Colonic mucosa (tissue), 4 donors: ENCODE data around the gene B3GALT6. TPM values are rescaled to one million over a fixed set of nuclear protein-coding genes. Genes with fewer than 3 reads are reported as not detected.

Experiments
- DNase-seq: peaks from one replicate; pipeline ENCODE4 v3.0.0-alpha.2; 2020
- H3K27ac ChIP-seq: fragments of 200-600 bp; one replicate; pipeline ENCODE4 v1.8.0; 2021
- H3K27me3 ChIP-seq: fragments of 200-600 bp; one replicate; pipeline ENCODE4 v1.8.0; 2021
- H3K36me3 ChIP-seq: fragments of 200-600 bp; one replicate; pipeline ENCODE4 v1.8.0; 2021
- H3K4me1 ChIP-seq: fragments of 200-600 bp; one replicate; pipeline ENCODE4 v1.8.0; 2021; ENCODE audit warnings: mild to moderate bottlenecking
- H3K4me3 ChIP-seq: fragments of 200-600 bp; one replicate; pipeline ENCODE4 v1.8.0; 2021
- H3K9ac ChIP-seq, 2 donors: one replicate each; pipeline ENCODE4 v1.7.0; 2013; ENCODE audit warnings: control low read depth in 2 of 2, low read depth in 2 of 2, low read length in 2 of 2
- H3K9me3 ChIP-seq: fragments of 200-600 bp; one replicate; pipeline ENCODE4 v1.8.0; 2021
- intact Hi-C: fragments of 100-400 bp; cut with DNase I; formaldehyde crosslinking; loops from one replicate; pipeline ENCODE4 v1.14.1; 2022
- total RNA-seq, 2 donors: library from RNA; stranded (reverse); fragmentation: NEBNext Ultra II Directional in 1 of 2; extraction: Animal tissue kit (Norgen Biotek cat#: 25700) in 1 of 2; gene quantifications; one replicate each; pipeline ENCODE4 v1.2.1, GENCODE V29; 2021
- TF ChIP-seq, protein P1 (sequence below): fragments of 200-600 bp; IDR thresholded peaks from one replicate; pipeline ENCODE4 v1.8.0; 2022; ENCODE audit warnings: antibody characterized with exemption, mild to moderate bottlenecking
- donor health status: healthy.
- donor health status: DM: no; HTN: no; CAD: no.
- donor health status: DM: no; HTN: no; CAD: no.

The B3GALT6 gene
- total RNA-seq, 2 donors from 2014 or later: 8.0 to 12.0 TPM

DNA sequence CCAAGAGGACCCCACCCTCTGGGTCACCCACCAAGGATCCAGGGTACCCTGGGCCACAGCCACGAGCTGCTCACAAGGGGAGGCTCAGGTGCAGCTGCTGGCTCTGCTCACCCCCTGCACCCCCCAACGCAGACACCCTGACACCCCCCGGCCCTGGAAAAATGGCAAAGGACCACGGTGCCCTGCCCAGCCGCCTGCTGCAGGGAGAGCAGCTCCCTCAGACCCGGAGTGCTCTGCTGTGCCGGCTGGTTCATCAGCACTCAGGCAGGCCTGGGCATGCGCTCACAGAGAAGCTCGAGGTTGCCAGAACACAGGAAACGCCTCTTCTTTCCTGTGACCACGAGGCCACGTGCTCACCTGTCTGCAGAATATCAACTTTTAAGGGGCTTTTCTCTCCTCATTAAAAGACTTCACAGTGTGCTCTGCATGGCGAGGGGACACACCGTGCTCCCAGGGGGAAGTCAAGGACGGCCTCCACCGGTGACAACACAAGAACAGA lies 18.8 kb downstream of the B3GALT6 start:
- H3K4me3 ChIP-seq: no peak overlapping the region
- no peaks in the 10 kb centered on the region for H3K36me3 ChIP-seq
- H3K4me1 ChIP-seq: no peaks in the 10 kb centered on the region
- peaks cover 19% of the 10 kb centered on the region for H3K27me3 ChIP-seq
- H3K9me3 ChIP-seq: no peaks in the 10 kb centered on the region
- no peak for DNase-seq
- TF ChIP-seq, protein P1, sequence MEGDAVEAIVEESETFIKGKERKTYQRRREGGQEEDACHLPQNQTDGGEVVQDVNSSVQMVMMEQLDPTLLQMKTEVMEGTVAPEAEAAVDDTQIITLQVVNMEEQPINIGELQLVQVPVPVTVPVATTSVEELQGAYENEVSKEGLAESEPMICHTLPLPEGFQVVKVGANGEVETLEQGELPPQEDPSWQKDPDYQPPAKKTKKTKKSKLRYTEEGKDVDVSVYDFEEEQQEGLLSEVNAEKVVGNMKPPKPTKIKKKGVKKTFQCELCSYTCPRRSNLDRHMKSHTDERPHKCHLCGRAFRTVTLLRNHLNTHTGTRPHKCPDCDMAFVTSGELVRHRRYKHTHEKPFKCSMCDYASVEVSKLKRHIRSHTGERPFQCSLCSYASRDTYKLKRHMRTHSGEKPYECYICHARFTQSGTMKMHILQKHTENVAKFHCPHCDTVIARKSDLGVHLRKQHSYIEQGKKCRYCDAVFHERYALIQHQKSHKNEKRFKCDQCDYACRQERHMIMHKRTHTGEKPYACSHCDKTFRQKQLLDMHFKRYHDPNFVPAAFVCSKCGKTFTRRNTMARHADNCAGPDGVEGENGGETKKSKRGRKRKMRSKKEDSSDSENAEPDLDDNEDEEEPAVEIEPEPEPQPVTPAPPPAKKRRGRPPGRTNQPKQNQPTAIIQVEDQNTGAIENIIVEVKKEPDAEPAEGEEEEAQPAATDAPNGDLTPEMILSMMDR: no peak
- H3K27ac ChIP-seq: no peak overlapping the region
- intact Hi-C loops: loop anchor here (5.0 kb wide), 1 partner anchor 129 kb away; no protein-coding TSS in a partner anchor
- H3K9ac ChIP-seq: no peak overlapping the region

DNA sequence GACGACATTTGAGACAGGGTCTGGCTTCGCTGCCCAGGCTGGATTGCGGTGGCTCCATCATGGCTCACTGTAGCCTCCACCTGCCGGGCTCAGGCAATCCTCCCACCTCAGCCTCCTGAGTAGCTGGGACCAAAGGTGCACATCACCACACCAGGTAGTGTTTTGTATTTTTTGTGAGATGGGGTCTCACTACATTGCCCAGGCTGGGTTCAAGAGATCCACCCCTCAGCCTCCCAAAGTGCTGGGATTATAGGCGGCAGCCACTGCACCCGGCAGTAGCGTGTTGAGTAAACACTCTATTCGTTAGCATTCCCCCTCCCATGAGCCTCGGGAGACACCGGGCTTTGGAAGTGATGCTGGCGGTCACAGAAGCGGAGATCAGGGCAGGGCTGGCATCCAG lies 21.3 kb downstream of the B3GALT6 start:
- Histone ChIP-seq H3K4me1 (no peaks in the 10 kb centered on the region), H3K9ac (no peak overlapping the region), H3K9me3 (no peaks in the 10 kb centered on the region), H3K36me3 (no peaks in the 10 kb centered on the region), H3K27me3 (no peaks in the 10 kb centered on the region), H3K4me3 (no peak overlapping the region), H3K27ac (no peak overlapping the region)
- TF ChIP-seq, protein P1: no peak
- no peak for DNase-seq
- intact Hi-C loops: loop anchor here (5.0 kb wide), 1 partner anchor 131 kb away; no protein-coding TSS in a partner anchor

DNA sequence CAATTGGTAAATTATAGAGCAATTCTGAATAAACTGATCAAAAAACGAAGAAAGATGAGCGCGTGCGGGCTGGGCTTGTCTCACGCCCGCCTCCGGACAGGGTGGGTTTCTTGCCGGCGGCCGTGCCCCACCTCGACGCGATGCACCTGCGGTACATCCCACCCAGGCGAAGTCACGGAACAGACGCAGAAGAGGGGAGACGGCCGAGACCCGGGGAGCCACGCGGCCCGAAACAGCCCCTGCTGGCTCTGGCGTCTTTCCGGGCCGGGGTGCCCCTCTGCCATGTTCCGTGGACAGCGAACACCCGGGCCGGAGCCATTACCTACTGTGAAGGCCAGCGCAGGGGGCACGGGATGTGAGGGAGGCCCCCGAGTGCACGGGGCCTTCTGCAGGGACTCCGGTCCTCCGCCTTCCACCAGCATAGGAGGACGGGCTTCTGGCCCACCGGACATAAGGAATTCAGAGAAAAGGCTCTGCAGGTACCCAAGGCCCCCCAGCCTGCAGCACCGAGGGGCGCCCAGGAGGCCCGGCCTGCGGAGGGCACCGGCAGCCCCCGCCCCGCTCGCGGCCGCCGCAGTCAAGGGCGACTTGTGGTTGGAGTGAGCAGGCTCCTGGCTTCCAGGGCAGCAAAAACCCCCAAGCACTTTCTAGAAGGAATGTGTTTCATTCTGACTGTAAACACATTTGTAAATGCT lies 22.1 kb downstream of the B3GALT6 start:
- no peak overlapping the region for H3K9ac ChIP-seq

DNA sequence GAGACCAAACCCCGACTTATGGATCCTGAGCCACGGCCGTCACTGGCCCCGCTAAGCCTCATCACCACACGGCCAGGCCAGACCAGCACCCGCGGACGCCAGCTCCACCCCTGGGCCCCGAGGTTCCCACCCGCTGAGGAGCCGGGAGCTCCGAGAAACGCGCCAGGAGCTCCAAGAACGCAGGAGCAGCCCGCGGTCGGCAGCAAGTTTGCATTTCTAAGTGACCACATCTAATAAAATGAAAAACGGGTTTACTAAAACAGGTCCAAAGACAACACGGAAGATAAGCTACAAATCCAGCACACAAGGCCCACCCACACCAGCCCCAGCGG lies 22.6 kb downstream of the B3GALT6 start:
- no peak overlapping the region for H3K27ac ChIP-seq
- intact Hi-C loops: loop anchor here (5.0 kb wide), 1 partner anchor 132 kb away; no protein-coding TSS in a partner anchor
- no peak overlapping the region for H3K9ac ChIP-seq
- H3K4me3 ChIP-seq: no peak overlapping the region
- DNase-seq: no peak
- no peaks in the 10 kb centered on the region for H3K4me1 ChIP-seq
- TF ChIP-seq, protein P1: no peak
- H3K27me3 ChIP-seq: no peaks in the 10 kb centered on the region
- no peaks in the 10 kb centered on the region for H3K9me3 ChIP-seq
- no peaks in the 10 kb centered on the region for H3K36me3 ChIP-seq

More for the DNA sequence above, 22.1 kb downstream of the B3GALT6 start:
- TF ChIP-seq, protein P1: no peak
- Histone ChIP-seq H3K27ac (no peak overlapping the region), H3K36me3 (no peaks in the 10 kb centered on the region), H3K27me3 (no peaks in the 10 kb centered on the region), H3K4me3 (no peak overlapping the region), H3K9me3 (no peaks in the 10 kb centered on the region), H3K4me1 (no peaks in the 10 kb centered on the region)
- intact Hi-C loops: loop anchor here (5.0 kb wide), 1 partner anchor 132 kb away; no protein-coding TSS in a partner anchor
- DNase-seq: no peak

DNA sequence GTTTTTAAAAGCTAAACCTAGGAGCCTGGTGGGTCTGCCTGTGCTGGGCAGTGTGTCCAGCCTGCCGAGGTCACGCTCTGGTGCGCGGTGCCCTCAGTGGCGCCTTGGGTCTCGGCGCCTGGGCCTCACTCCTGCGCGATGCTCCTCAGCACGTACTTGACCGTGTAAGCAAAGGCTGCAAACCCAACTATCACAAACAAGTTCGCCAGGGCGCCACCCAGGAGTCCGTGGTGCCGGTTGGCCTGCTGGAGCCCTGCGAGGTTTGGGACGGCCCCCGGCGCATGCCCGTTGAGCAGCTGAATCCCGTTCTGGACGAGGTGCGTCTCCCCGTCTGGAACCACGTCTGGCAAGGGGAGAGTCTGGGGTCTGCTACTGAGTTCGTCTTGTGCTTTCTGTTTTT lies 23.0 kb downstream of the B3GALT6 start:
- no peak overlapping the region for H3K27ac ChIP-seq
- no peak for DNase-seq
- no peak overlapping the region for H3K4me3 ChIP-seq
- TF ChIP-seq, protein P1: no peak
- H3K36me3 ChIP-seq: no peaks in the 10 kb centered on the region
- H3K27me3 ChIP-seq: no peaks in the 10 kb centered on the region
- no peaks in the 10 kb centered on the region for H3K4me1 ChIP-seq
- no peak overlapping the region for H3K9ac ChIP-seq
- intact Hi-C loops: no loop called here
- H3K9me3 ChIP-seq: no peaks in the 10 kb centered on the region
